H1 (cell line): Measurements from ENCODE around the gene PDE4B. TPM values are rescaled to one million over a fixed set of nuclear protein-coding genes. Genes with fewer than 3 reads are reported as not detected.

Experiments used
- CTCF ChIA-PET: fragments of 300-600 bp; sonication (Branson Sonifier 250); formaldehyde crosslinking; loops from one replicate; lab custom pipeline; 2021; ENCODE audit not compliant: partially characterized antibody; lab: Charles Lee
- POLR2A ChIA-PET: fragments of 300-600 bp; sonication (Branson Sonifier 250); formaldehyde crosslinking; loops from one replicate; lab custom pipeline; 2021; ENCODE audit warnings: inconsistent platforms; ENCODE audit not compliant: partially characterized antibody; lab: Charles Lee
- DNase-seq, 2 experiments: peaks; one replicate each; pipeline versions ENCODE4 v3.0.0 to v3.0.0-alpha.2; 2010 to 2022; ENCODE audit warnings: low spot score in 2 of 2, low read depth in 1 of 2, mixed read lengths in 1 of 2
- FAIRE-seq: peaks from 2 replicates; lab custom pipeline; 2011; peaks lifted over from hg19 to GRCh38; lab: Jason Lieb, UNC
- H2AFZ ChIP-seq: 2 replicates; pipeline ENCODE4 v1.8.1; 2012; ENCODE audit warnings: low read length, inconsistent platforms
- H2AK5ac ChIP-seq: 2 replicates; pipeline ENCODE4 v1.6.1; 2013; ENCODE audit warnings: low read depth, low read length
- H2BK120ac ChIP-seq: replicated peaks from 2 replicates; pipeline ENCODE3; 2013; ENCODE audit warnings: low read depth, low read length, inconsistent platforms
- H2BK12ac ChIP-seq: 2 replicates; pipeline ENCODE4 v1.6.1; 2013; ENCODE audit warnings: low read depth, low read length
- H2BK15ac ChIP-seq: 2 replicates; pipeline ENCODE4 v1.6.1; 2013; ENCODE audit warnings: low read length
- H2BK20ac ChIP-seq: 2 replicates; pipeline ENCODE4 v1.6.1; 2013; ENCODE audit warnings: low read length
- H2BK5ac ChIP-seq: 2 replicates; pipeline ENCODE4 v1.6.1; 2013; ENCODE audit warnings: low read depth, low read length
- H3K14ac ChIP-seq: 2 replicates; pipeline ENCODE4 v1.6.1; 2013; ENCODE audit warnings: inconsistent platforms; ENCODE audit not compliant: insufficient read length
- H3K18ac ChIP-seq: 2 replicates; pipeline ENCODE4 v1.6.1; 2013; ENCODE audit warnings: low read length; ENCODE audit errors: extremely low read depth
- H3K23ac ChIP-seq: 2 replicates; pipeline ENCODE4 v1.6.1; 2013; ENCODE audit warnings: inconsistent platforms; ENCODE audit not compliant: insufficient read length
- H3K23me2 ChIP-seq: 2 replicates; pipeline ENCODE4 v1.6.1; 2013; ENCODE audit warnings: low read depth, low read length
- H3K27ac ChIP-seq: 2 replicates; pipeline ENCODE4 v1.6.1; 2011; ENCODE audit warnings: low read depth, low read length, inconsistent platforms
- H3K27me3 ChIP-seq, 4 experiments: replicated peaks in 1 of 4; 1 replicate in 1 of 4; 2 replicates in 3 of 4; pipeline versions ENCODE4 v1.6.1 to v1.8.1; 2011 to 2013; ENCODE audit warnings: low read length in 3 of 4, mild to moderate bottlenecking in 3 of 4, inconsistent platforms in 2 of 4, mixed read lengths in 2 of 4, moderate library complexity in 1 of 4; ENCODE audit not compliant: control insufficient read depth in 3 of 4, insufficient read depth in 3 of 4; ENCODE audit errors: extremely low read depth in 1 of 4
- H3K36me3 ChIP-seq, 4 experiments: 2 replicates each; pipeline versions ENCODE4 v1.6.1 to v1.8.1; 2011 to 2013; ENCODE audit warnings: mild to moderate bottlenecking in 4 of 4, low read length in 3 of 4, moderate library complexity in 2 of 4, control low read depth in 1 of 4, inconsistent platforms in 1 of 4; ENCODE audit not compliant: insufficient read depth in 4 of 4, control insufficient read depth in 2 of 4
- H3K4ac ChIP-seq: replicated peaks from 2 replicates; pipeline ENCODE3; 2013; ENCODE audit warnings: low read length, low read depth, mixed read lengths, inconsistent platforms; ENCODE audit not compliant: insufficient read length
- H3K4me1 ChIP-seq, 4 experiments: replicated peaks in 1 of 4; 1 replicate in 1 of 4; 2 replicates in 3 of 4; pipeline versions ENCODE4 v1.6.1 to v1.8.1; 2011 to 2013; ENCODE audit warnings: low read length in 3 of 4, inconsistent platforms in 2 of 4, mixed read lengths in 1 of 4; ENCODE audit not compliant: insufficient read depth in 4 of 4, control insufficient read depth in 3 of 4
- H3K4me2 ChIP-seq, 2 experiments: 2 replicates each; pipeline versions ENCODE4 v1.6.1 to v1.8.1; 2011 to 2013; ENCODE audit warnings: low read depth in 2 of 2, low read length in 2 of 2, control low read depth in 1 of 2, inconsistent platforms in 1 of 2, mild to moderate bottlenecking in 1 of 2; ENCODE audit not compliant: insufficient read depth in 1 of 2
- H3K4me3 ChIP-seq, 4 experiments: fragments of 200-600, 300-600 bp in 1 of 4; sonication (generic), shearing (Covaris generic), sonication (Bioruptor Twin) in 1 of 4; 2 replicates each; pipeline versions ENCODE4 v1.5.1 to v1.8.1; 2011 to 2016; ENCODE audit warnings: low read length in 4 of 4, low read depth in 3 of 4, control low read depth in 2 of 4, inconsistent platforms in 2 of 4, mild to moderate bottlenecking in 2 of 4, mixed read lengths in 1 of 4, moderate library complexity in 1 of 4; ENCODE audit not compliant: insufficient read depth in 2 of 4; ENCODE audit errors: extremely low read depth in 1 of 4
- H3K56ac ChIP-seq: replicated peaks from 2 replicates; pipeline ENCODE3; 2013; ENCODE audit warnings: low read depth, mild to moderate bottlenecking, mixed read lengths, low read length, inconsistent platforms; ENCODE audit not compliant: insufficient read length
- H3K79me1 ChIP-seq: 2 replicates; pipeline ENCODE4 v1.6.1; 2013; ENCODE audit warnings: low read depth, low read length, control low read depth
- H3K79me2 ChIP-seq, 2 experiments: 2 replicates each; pipeline versions ENCODE4 v1.6.1 to v1.8.1; 2012 to 2013; ENCODE audit warnings: low read length in 2 of 2, mild to moderate bottlenecking in 2 of 2, inconsistent platforms in 1 of 2; ENCODE audit not compliant: insufficient read depth in 2 of 2, control insufficient read depth in 1 of 2
- H3K9ac ChIP-seq, 4 experiments: replicated peaks in 1 of 4; 1 replicate in 1 of 4; 2 replicates in 3 of 4; pipeline versions ENCODE4 v1.6.1 to v1.8.1; 2011 to 2013; ENCODE audit warnings: low read depth in 3 of 4, low read length in 3 of 4, control low read depth in 2 of 4, mild to moderate bottlenecking in 2 of 4, moderate library complexity in 2 of 4, inconsistent platforms in 1 of 4; ENCODE audit errors: extremely low read depth in 1 of 4
- H3K9me3 ChIP-seq, 2 experiments: 2 replicates each; pipeline versions ENCODE4 v1.6.1 to v1.8.1; 2012 to 2013; ENCODE audit warnings: mild to moderate bottlenecking in 2 of 2, moderate library complexity in 2 of 2, control low read depth in 1 of 2, inconsistent platforms in 1 of 2, low read depth in 1 of 2, low read length in 1 of 2, mixed read lengths in 1 of 2; ENCODE audit not compliant: insufficient read depth in 2 of 2
- H4K20me1 ChIP-seq, 2 experiments: replicated peaks in 1 of 2; 2 replicates each; pipeline versions ENCODE3 to v1.8.1; 2011 to 2013; ENCODE audit warnings: inconsistent platforms in 2 of 2, low read length in 2 of 2, mild to moderate bottlenecking in 1 of 2; ENCODE audit not compliant: insufficient read depth in 2 of 2, control insufficient read depth in 1 of 2
- H4K5ac ChIP-seq: 2 replicates; pipeline ENCODE4 v1.6.1; 2013; ENCODE audit warnings: low read length, low read depth, mixed read lengths, inconsistent platforms; ENCODE audit not compliant: insufficient read length
- H4K8ac ChIP-seq: 2 replicates; pipeline ENCODE4 v1.8.0; 2013; ENCODE audit warnings: mild to moderate bottlenecking, moderate library complexity, low read length, inconsistent platforms; ENCODE audit not compliant: insufficient read depth; ENCODE audit errors: extremely low read depth
- H4K91ac ChIP-seq: replicated peaks from 2 replicates; pipeline ENCODE3; 2013; ENCODE audit warnings: low read length, mixed read lengths, inconsistent platforms; ENCODE audit not compliant: insufficient read length
- CBX8 ChIP-seq: fragments of 300-800, 300-1000 bp; sonication (generic); IDR thresholded peaks from 2 replicates; pipeline ENCODE4 v1.7.1; 2016; ENCODE audit warnings: low read depth, low read length, borderline replicate concordance
- HDAC2 ChIP-seq, 2 experiments: fragments of 300-600 bp in 1 of 2; sonication (generic) in 1 of 2; IDR thresholded peaks; 2 replicates each; pipeline ENCODE4 v1.6.1; 2011 to 2012; ENCODE audit warnings: low read depth in 2 of 2, low read length in 2 of 2, mild to moderate bottlenecking in 2 of 2, moderate library complexity in 2 of 2, borderline replicate concordance in 1 of 2, inconsistent platforms in 1 of 2
- JUN ChIP-seq: IDR thresholded peaks from 2 replicates; pipeline ENCODE4 v1.6.1; 2011; ENCODE audit warnings: low read depth, mild to moderate bottlenecking, improper control_type of control experiment, low read length
- KDM1A ChIP-seq: fragments of 200-600, 300-600 bp; sonication (generic); IDR thresholded peaks from 2 replicates; pipeline ENCODE4 v1.7.1; 2016; ENCODE audit warnings: mild to moderate bottlenecking, low read length, borderline replicate concordance
- KDM4A ChIP-seq: IDR thresholded peaks from one replicate; pipeline ENCODE4 v1.7.1; 2012; ENCODE audit warnings: low read depth, mild to moderate bottlenecking, moderate library complexity, low read length, inconsistent platforms; ENCODE audit not compliant: severe bottlenecking
- MAFK ChIP-seq: IDR thresholded peaks from 2 replicates; pipeline ENCODE4 v1.6.1; 2012; ENCODE audit warnings: low read depth, mild to moderate bottlenecking, improper control_type of control experiment, low read length
- NANOG ChIP-seq: IDR thresholded peaks from 2 replicates; pipeline ENCODE4 v1.6.1; 2011; ENCODE audit warnings: low read length, low read depth, mild to moderate bottlenecking, inconsistent platforms; ENCODE audit not compliant: insufficient read depth, poor library complexity, severe bottlenecking
- PHF8 ChIP-seq: fragments of 200-600 bp; sonication (generic); conservative IDR thresholded peaks from 2 replicates; pipeline ENCODE4 v1.7.1; 2012; ENCODE audit warnings: low read depth, mild to moderate bottlenecking, inconsistent platforms, low read length, moderate library complexity
- POU5F1 ChIP-seq: IDR thresholded peaks from 2 replicates; pipeline ENCODE4 v1.6.1; 2011; ENCODE audit warnings: low read depth, mild to moderate bottlenecking, low read length, moderate library complexity
- SP1 ChIP-seq: IDR thresholded peaks from 2 replicates; pipeline ENCODE4 v1.6.1; 2011; ENCODE audit warnings: low read depth, low read length
- WGBS, 2 experiments: shearing (Covaris generic) in 1 of 2; methylation state at CpG; one replicate each; pipeline versions ENCODE4 v1.1.6 to v1.1.7; 2013 to 2015; ENCODE audit warnings: low lambda C conversion rate in 2 of 2, mixed read lengths in 2 of 2, inconsistent platforms in 1 of 2, low coverage in 1 of 2, missing lambda C conversion rate in 1 of 2; ENCODE audit not compliant: insufficient replicate concordance in 2 of 2, insufficient coverage in 1 of 2, insufficient read length in 1 of 2; ENCODE audit errors: extremely low coverage in 1 of 2, missing lambda C conversion rate in 1 of 2; 5-methylcytosine and 5-hydroxymethylcytosine counted together
- polyA plus RNA-seq, 7 experiments: library from polyadenylated mRNA; depleted of rRNA in 3 of 7; stranded (reverse) in 5 of 7; unstranded in 2 of 7; fragments of >200 nt in 5 of 7; fragments of 200-250 nt in 2 of 7; gene quantifications; 1 replicate in 5 of 7; 2 replicates in 1 of 7; 4 replicates in 1 of 7; pipeline versions ENCODE4 v1.2.1 to v1.2.3, GENCODE V29; 2011 to 2013; ENCODE audit warnings: missing spikeins in 2 of 7, mixed read lengths in 2 of 7
- total RNA-seq: library from RNA; stranded (reverse); fragmentation: NEBNext Ultra II Directional; extraction: Animal tissue kit (Norgen Biotek cat#: 25700); gene quantifications from 2 replicates; pipeline ENCODE4 v1.2.1, GENCODE V29; 2021

The PDE4B gene
- total and polyA plus RNA-seq, 2 of the 8 experiments (the other 6 are each of a cell fraction or from before 2014, with no cell fraction given): 5.0 to 15.1 TPM

DNA sequence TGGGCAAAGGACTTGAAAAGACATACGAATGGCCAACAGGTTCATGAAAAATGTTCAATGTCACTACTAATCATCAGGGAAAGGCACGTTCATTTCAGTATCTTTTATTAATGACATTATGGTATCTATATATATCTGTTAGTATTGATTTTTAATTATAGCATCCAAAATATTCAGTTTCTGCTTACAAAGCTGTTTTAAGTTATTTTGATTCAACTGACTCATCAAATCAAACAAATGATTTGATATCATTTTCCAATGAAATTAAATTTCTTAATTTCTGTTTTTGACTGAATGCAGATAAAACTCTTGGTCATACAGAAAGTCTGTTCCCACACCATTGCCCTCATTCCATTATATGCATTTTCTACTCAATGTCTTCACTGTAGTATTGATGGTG is 315.9 kb downstream of the PDE4B start:
- H3K4me3 ChIP-seq: no peak overlapping the region
- no peaks in the 10 kb centered on the region for H3K79me2 ChIP-seq
- H4K5ac ChIP-seq: no peak overlapping the region
- TF ChIP-seq NANOG (no peak), KDM1A (no peak), HDAC2 (IDR thresholded peaks at IDR 0.05; ENCODE audit: borderline replicate concordance in 1 of 2, low read depth in 2 of 2, low read length in 2 of 2) (no peak), JUN (no peak), POU5F1 (no peak), MAFK (no peak), SP1 (no peak), CBX8 (no peak), KDM4A (no peak), PHF8 (no peak)
- TF ChIP-seq, all 59 proteins: peak for 0
- no peak overlapping the region for H2BK20ac ChIP-seq
- H3K4me1 ChIP-seq: no peaks in the 10 kb centered on the region
- no peak overlapping the region for H3K23ac ChIP-seq
- no peak overlapping the region for H2BK5ac ChIP-seq
- H3K27ac ChIP-seq: no peak overlapping the region
- no peak overlapping the region for H2AK5ac ChIP-seq
- no peak overlapping the region for H2AFZ ChIP-seq
- DNase-seq (no peak), FAIRE-seq (no peak)
- no peaks in the 10 kb centered on the region for H3K36me3 ChIP-seq
- H3K4ac ChIP-seq: no peak overlapping the region
- H2BK120ac ChIP-seq: no peak overlapping the region
- H3K14ac ChIP-seq: no peak overlapping the region
- no peak overlapping the region for H3K9ac ChIP-seq
- H4K8ac ChIP-seq: no peak overlapping the region
- POLR2A ChIA-PET: interaction anchor here (0.7 kb wide), 1 partner anchor 421 kb away, joined by 3 read pairs; no protein-coding TSS in a partner anchor
- no peaks in the 10 kb centered on the region for H3K79me1 ChIP-seq
- H3K18ac ChIP-seq: no peak overlapping the region
- no peak overlapping the region for H2BK15ac ChIP-seq
- H3K56ac ChIP-seq: no peak overlapping the region
- CTCF ChIA-PET: no interaction called here
- H4K20me1 ChIP-seq: no peaks in the 10 kb centered on the region
- no peak overlapping the region for H2BK12ac ChIP-seq
- no peak overlapping the region for H3K4me2 ChIP-seq
- H3K27me3 ChIP-seq: no peaks in the 10 kb centered on the region
- H3K23me2 ChIP-seq: no peaks in the 10 kb centered on the region
- 95% methylated on average over 2 of the region's 2 CpGs; no CpG with 5 or more reads in 1 of the 2 experiments for whole genome bisulfite sequencing, 2 experiments
- no peaks in the 10 kb centered on the region for H3K9me3 ChIP-seq
- H4K91ac ChIP-seq: no peak overlapping the region
